SK-N-SH treated with all-trans-retinoic acid at 6 μM for 48 hours (cell line): ENCODE data around the gene ARL6IP4.

Experiments
- BACH2 ChIP-seq: fragments of 250-450 bp; sonication (Bioruptor Pico); IDR thresholded peaks from 2 replicates; pipeline ENCODE4 v1.9.0; 2021; ENCODE audit warnings: mild to moderate bottlenecking, borderline replicate concordance
- ISL1 ChIP-seq: fragments of 250-450 bp; sonication (Bioruptor Pico); IDR thresholded peaks from 2 replicates; pipeline ENCODE4 v2.1.2; 2022; ENCODE audit warnings: mild to moderate bottlenecking, moderate library complexity
- PPARA ChIP-seq: fragments of 250-450 bp; sonication (Bioruptor Pico); IDR thresholded peaks from 2 replicates; pipeline ENCODE4 v1.5.0; 2020; ENCODE audit warnings: mild to moderate bottlenecking, borderline replicate concordance
- TOX ChIP-seq: fragments of 250-450 bp; sonication (Bioruptor Pico); IDR thresholded peaks from 2 replicates; pipeline ENCODE4 v1.8.0; 2021; ENCODE audit warnings: mild to moderate bottlenecking, moderate library complexity, borderline replicate concordance
- ZFP30 ChIP-seq: fragments of 450-650 bp; formaldehyde crosslinking; IDR thresholded peaks from 2 replicates; pipeline ENCODE4 v1.5.0; 2022; ENCODE audit warnings: mild to moderate bottlenecking, moderate library complexity
- ZNF565 ChIP-seq: fragments of 450-650 bp; formaldehyde crosslinking; conservative IDR thresholded peaks from 2 replicates; pipeline ENCODE4 v1.5.0; 2020; ENCODE audit warnings: low read depth, mild to moderate bottlenecking, moderate library complexity

DNA sequence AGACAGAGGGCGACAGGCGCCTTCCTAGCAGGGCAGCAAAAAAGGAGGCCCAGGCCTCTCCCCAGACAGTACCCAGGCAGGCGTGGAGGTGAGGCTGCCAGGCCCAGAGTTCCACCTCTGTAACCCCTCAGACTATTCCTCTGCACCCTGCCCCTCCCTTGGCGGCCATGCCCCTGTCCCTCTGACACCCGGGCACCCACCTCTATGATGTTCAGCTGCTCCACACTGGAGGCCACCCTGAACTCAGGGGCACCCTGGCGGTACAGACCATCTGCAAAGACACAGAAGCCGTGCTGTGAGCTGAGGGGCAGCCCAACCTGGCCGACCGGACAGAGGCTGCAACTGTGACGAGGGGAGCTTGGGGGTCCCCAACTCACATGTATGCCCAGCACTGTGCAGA lies 20.1 kb downstream of the ARL6IP4 start:
- no peak for TF ChIP-seq ISL1 (CRISPR knock-in tag)
- TF ChIP-seq ZFP30 (CRISPR knock-in tag): no peak
- TF ChIP-seq BACH2 (CRISPR knock-in tag): no peak
- TF ChIP-seq PPARA: no peak
- no peak for TF ChIP-seq ZNF565 (CRISPR knock-in tag)
- TF ChIP-seq TOX: no peak
